GM23338 (cell line): ENCODE results near the gene IGF1R. TPM values are rescaled to one million over a fixed set of nuclear protein-coding genes. Genes with fewer than 3 reads are reported as not detected.

Source experiments
- ATAC-seq: fragments of 200-7000 bp; cut with Tn5 transposase; 3 replicates; pipeline ENCODE4 v1.9.1; 2020
- DNase-seq: peaks from one replicate; pipeline ENCODE4 v3.0.0-alpha.2; 2015; ENCODE audit warnings: low spot score
- H2AFZ ChIP-seq: fragments of 200-600 bp; sonication (generic); 2 replicates; pipeline ENCODE4 v1.8.0; 2016; ENCODE audit warnings: antibody characterized with exemption, mild to moderate bottlenecking, moderate library complexity
- H3F3A ChIP-seq: fragments of 200-600 bp; sonication (generic); replicated peaks from 2 replicates; pipeline ENCODE4 v1.8.0; 2017; ENCODE audit warnings: antibody characterized with exemption, mixed run types, low read depth
- H3K27ac ChIP-seq: fragments of 200-600 bp; sonication (generic); 2 replicates; pipeline ENCODE4 v1.6.1; 2016; ENCODE audit warnings: low read depth
- H3K27me3 ChIP-seq: fragments of 200-600 bp; sonication (generic); 2 replicates; pipeline ENCODE4 v1.8.0; 2016; ENCODE audit warnings: mild to moderate bottlenecking, mixed run types, moderate library complexity; ENCODE audit not compliant: insufficient read depth
- H3K36me3 ChIP-seq: fragments of 200-600 bp; sonication (generic); 2 replicates; pipeline ENCODE4 v1.8.0; 2016; ENCODE audit warnings: mild to moderate bottlenecking; ENCODE audit not compliant: insufficient read depth
- H3K4me1 ChIP-seq: fragments of 200-600 bp; sonication (generic); 2 replicates; pipeline ENCODE4 v1.8.0; 2016; ENCODE audit warnings: mild to moderate bottlenecking, moderate library complexity; ENCODE audit not compliant: insufficient read depth
- H3K4me2 ChIP-seq: fragments of 200-600 bp; sonication (generic); 2 replicates; pipeline ENCODE4 v1.7.1; 2017; ENCODE audit warnings: mixed run types
- H3K4me3 ChIP-seq: fragments of 200-600 bp; sonication (generic); 2 replicates; pipeline ENCODE4 v1.6.1; 2016; ENCODE audit warnings: mixed run types
- H3K79me2 ChIP-seq: fragments of 200-600 bp; sonication (generic); replicated peaks from 2 replicates; pipeline ENCODE4 v1.8.0; 2017; ENCODE audit warnings: mild to moderate bottlenecking; ENCODE audit not compliant: insufficient read depth
- H3K9me2 ChIP-seq: fragments of 200-600 bp; sonication (generic); 2 replicates; pipeline ENCODE4 v1.8.0; 2017; ENCODE audit not compliant: insufficient read depth
- H4K20me1 ChIP-seq: fragments of 200-600 bp; sonication (generic); replicated peaks from 2 replicates; pipeline ENCODE4 v1.8.0; 2017; ENCODE audit warnings: mild to moderate bottlenecking; ENCODE audit not compliant: insufficient read depth
- H3K27ac Mint-ChIP-seq: 2 replicates; pipeline ENCODE4 v1.8.0; 2020; ENCODE audit warnings: inconsistent platforms, mild to moderate bottlenecking, moderate library complexity, mixed read lengths
- H3K27me3 Mint-ChIP-seq: 3 replicates; pipeline ENCODE4 v1.8.0; 2022; ENCODE audit warnings: low read depth, mild to moderate bottlenecking, moderate library complexity, mixed read lengths, inconsistent platforms; ENCODE audit not compliant: insufficient read depth, poor library complexity
- H3K36me3 Mint-ChIP-seq: 3 replicates; pipeline ENCODE4 v1.8.0; 2021; ENCODE audit warnings: low read depth, mild to moderate bottlenecking, inconsistent platforms, moderate library complexity, mixed read lengths
- H3K4me1 Mint-ChIP-seq: 3 replicates; pipeline ENCODE4 v1.8.0; 2020; ENCODE audit warnings: mild to moderate bottlenecking, inconsistent platforms, mixed read lengths
- H3K4me3 Mint-ChIP-seq: 3 replicates; pipeline ENCODE4 v1.8.0; 2021; ENCODE audit warnings: moderate library complexity, mild to moderate bottlenecking, inconsistent platforms, mixed read lengths
- H3K9me3 Mint-ChIP-seq: 3 replicates; pipeline ENCODE4 v1.8.0; 2020; ENCODE audit warnings: moderate library complexity, mild to moderate bottlenecking, inconsistent platforms, mixed read lengths
- CREB1 ChIP-seq: fragments of 250-450 bp; sonication (Bioruptor Pico); IDR thresholded peaks from 2 replicates; pipeline ENCODE4 v1.5.0; 2020; ENCODE audit warnings: low read depth, mild to moderate bottlenecking, moderate library complexity
- CTCF ChIP-seq, 2 experiments: fragments of 200-600 bp in 1 of 2; sonication (generic) in 1 of 2; conservative IDR thresholded peaks; 2 replicates each; pipeline versions ENCODE4 v1.5.1 to v1.6.1; 2016 to 2017; ENCODE audit warnings: antibody characterized with exemption in 2 of 2, low read depth in 2 of 2, mild to moderate bottlenecking in 2 of 2, moderate library complexity in 1 of 2
- ETS1 ChIP-seq: IDR thresholded peaks from 2 replicates; pipeline ENCODE4 v1.6.1; 2016; ENCODE audit warnings: antibody characterized with exemption
- EZH2 ChIP-seq: fragments of 200-600 bp; sonication (generic); IDR thresholded peaks from one replicate; pipeline ENCODE4 v1.8.0; 2017; ENCODE audit warnings: antibody characterized with exemption, mild to moderate bottlenecking, low read depth; ENCODE audit not compliant: unreplicated experiment
- EZH2phosphoT487 ChIP-seq: fragments of 200-600 bp; sonication (generic); IDR thresholded peaks from one replicate; pipeline ENCODE4 v1.8.1; 2018; ENCODE audit warnings: antibody characterized with exemption; ENCODE audit not compliant: unreplicated experiment
- JUNB ChIP-seq: IDR thresholded peaks from one replicate; pipeline ENCODE4 v1.6.1; 2016; ENCODE audit warnings: antibody characterized with exemption; ENCODE audit not compliant: unreplicated experiment
- NANOG ChIP-seq: IDR thresholded peaks from 2 replicates; pipeline ENCODE4 v1.6.1; 2016; ENCODE audit warnings: antibody characterized with exemption, borderline replicate concordance
- POLR2AphosphoS5 ChIP-seq: IDR thresholded peaks from 2 replicates; pipeline ENCODE4 v1.6.1; 2016; ENCODE audit warnings: antibody characterized with exemption, low read depth
- REST ChIP-seq: IDR thresholded peaks from one replicate; pipeline ENCODE4 v1.6.1; 2018; ENCODE audit warnings: antibody characterized with exemption; ENCODE audit not compliant: unreplicated experiment
- STAT1 ChIP-seq: IDR thresholded peaks from one replicate; pipeline ENCODE4 v1.6.1; 2016; ENCODE audit warnings: antibody characterized with exemption; ENCODE audit not compliant: unreplicated experiment
- ZNF114 ChIP-seq: fragments of 250-450 bp; sonication (Bioruptor Pico); IDR thresholded peaks from 2 replicates; pipeline ENCODE4 v1.5.0; 2020; ENCODE audit warnings: mild to moderate bottlenecking, moderate library complexity
- ZNF331 ChIP-seq: fragments of 250-450 bp; sonication (Bioruptor Pico); IDR thresholded peaks from 2 replicates; pipeline ENCODE4 v1.5.0; 2020; ENCODE audit warnings: low read depth, mild to moderate bottlenecking, moderate library complexity
- ZNF462 ChIP-seq: fragments of 250-450 bp; sonication (Bioruptor Pico); IDR thresholded peaks from 2 replicates; pipeline ENCODE4 v1.5.0; 2020; ENCODE audit warnings: mild to moderate bottlenecking, moderate library complexity
- polyA plus RNA-seq: library from polyadenylated mRNA; unstranded; fragments of >200 nt; fragmentation: Nextera tagmentation; extraction: Ambion mirVana; gene quantifications from 2 replicates; pipeline ENCODE4 v1.2.1, GENCODE V29; 2016
- total RNA-seq: library from RNA; depleted of rRNA; stranded (reverse); fragments of >200 nt; shearing (Covaris generic); gene quantifications from 2 replicates; pipeline ENCODE4 v1.2.3, GENCODE V29; 2014

The IGF1R gene
- total and polyA plus RNA-seq, 2 experiments from 2014 or later: 20.4 to 92.2 TPM

- no peak for TF ChIP-seq NANOG
- no peak for TF ChIP-seq ETS1
- TF ChIP-seq EZH2phosphoT487: no peak
- no peak for TF ChIP-seq REST
- no peak for TF ChIP-seq CREB1 (CRISPR knock-in tag)
- TF ChIP-seq ZNF331 (CRISPR knock-in tag): no peak
- no peak for TF ChIP-seq ZNF114 (CRISPR knock-in tag)
- no peak for TF ChIP-seq CTCF (conservative IDR thresholded peaks at IDR 0.05; ENCODE audit: low read depth in 2 of 2)
- TF ChIP-seq STAT1: no peak
- TF ChIP-seq ZNF462: no peak
- TF ChIP-seq JUNB: no peak
- TF ChIP-seq POLR2AphosphoS5: no peak
- TF ChIP-seq EZH2: no peak
- H3K9me3 Mint-ChIP-seq: no peaks in the 10 kb centered on the region
- H3K4me3 ChIP-seq: no peak overlapping the region
- H3K4me2 ChIP-seq: no peak overlapping the region; the same call in 1 of the 2 replicates
- peaks cover 67% of the 10 kb centered on the region for H4K20me1 ChIP-seq
- peaks cover 3% of the 10 kb centered on the region for H3K27me3 Mint-ChIP-seq
- 0 out of 2 replicates have a peak overlapping the region, but pooled peaks have one; percentile 16 for H3K27ac ChIP-seq
- ATAC-seq (no peak), DNase-seq (no peak)
- H2AFZ ChIP-seq: no peak overlapping the region
- no peaks in the 10 kb centered on the region for H3F3A ChIP-seq
- H3K27me3 ChIP-seq: no peaks in the 10 kb centered on the region
- H3K27ac Mint-ChIP-seq: no peak overlapping the region; the same call in 1 of the 2 replicates
- H3K9me2 ChIP-seq: no peaks in the 10 kb centered on the region
- no peaks in the 10 kb centered on the region for H3K36me3 ChIP-seq
- no peak overlapping the region for H3K4me3 Mint-ChIP-seq
- peaks cover 100% of the 10 kb centered on the region for H3K79me2 ChIP-seq
- peaks cover 56% of the 10 kb centered on the region for H3K4me1 Mint-ChIP-seq
- H3K36me3 Mint-ChIP-seq: no peaks in the 10 kb centered on the region
- H3K4me1 ChIP-seq: peaks cover 68% of the 10 kb centered on the region
Measured at GRCh38 chr15:98729446-98730042, 81.2 kb downstream of the IGF1R start.
